Loucy (cell line): ENCODE measurements around the gene HSPA12A.

Experiments
- H2AFZ ChIP-seq: fragments of 200-600 bp; sonication (generic); 2 replicates; pipeline ENCODE4 v1.6.0; 2016; ENCODE audit warnings: antibody characterized with exemption, mild to moderate bottlenecking, low read length, moderate library complexity
- H3F3A ChIP-seq: fragments of 200-600 bp; 2 replicates; pipeline ENCODE4 v1.6.0; 2016; ENCODE audit warnings: antibody characterized with exemption, low read depth, mild to moderate bottlenecking
- H3K27me3 ChIP-seq: fragments of 200-600 bp; sonication (generic); 2 replicates; pipeline ENCODE4 v1.6.1; 2014; ENCODE audit warnings: low read length, mild to moderate bottlenecking; ENCODE audit not compliant: insufficient read depth, poor library complexity, severe bottlenecking
- H3K36me3 ChIP-seq: fragments of 200-600 bp; sonication (generic); 2 replicates; pipeline ENCODE4 v1.6.1; 2016; ENCODE audit warnings: low read length; ENCODE audit not compliant: insufficient read depth
- H3K4me1 ChIP-seq: fragments of 200-600 bp; sonication (generic); 2 replicates; pipeline ENCODE4 v1.5.1; 2014; ENCODE audit warnings: low read length, mild to moderate bottlenecking; ENCODE audit not compliant: insufficient read depth, poor library complexity, severe bottlenecking
- H3K4me2 ChIP-seq: fragments of 200-600 bp; sonication (generic); 2 replicates; pipeline ENCODE4 v1.6.0; 2014; ENCODE audit warnings: antibody characterized with exemption, low read length, low read depth, mild to moderate bottlenecking; ENCODE audit not compliant: poor library complexity, severe bottlenecking
- H3K4me3 ChIP-seq: fragments of 200-600 bp; sonication (generic); 2 replicates; pipeline ENCODE4 v1.5.1; 2014; ENCODE audit warnings: low read length, mild to moderate bottlenecking, mixed read lengths; ENCODE audit not compliant: poor library complexity, severe bottlenecking
- H3K79me2 ChIP-seq: fragments of 200-600 bp; sonication (generic); 2 replicates; pipeline ENCODE4 v1.6.1; 2014; ENCODE audit warnings: low read length; ENCODE audit not compliant: insufficient read depth
- H3K9ac ChIP-seq: fragments of 200-600 bp; sonication (generic); 2 replicates; pipeline ENCODE4 v1.6.0; 2014; ENCODE audit warnings: mild to moderate bottlenecking, low read depth, low read length, moderate library complexity; ENCODE audit not compliant: poor library complexity, severe bottlenecking
- H3K9me2 ChIP-seq: fragments of 200-600 bp; sonication (generic); replicated peaks from 2 replicates; pipeline ENCODE4 v1.6.1; 2016; ENCODE audit warnings: low read depth, low read length, mixed read lengths
- H3K9me3 ChIP-seq: fragments of 200-600 bp; sonication (generic); 2 replicates; pipeline ENCODE4 v1.6.1; 2014; ENCODE audit warnings: mild to moderate bottlenecking, antibody characterized with exemption, low read length, low read depth; ENCODE audit not compliant: insufficient read depth
- H4K20me1 ChIP-seq: fragments of 200-600 bp; sonication (generic); 2 replicates; pipeline ENCODE4 v1.6.0; 2014; ENCODE audit warnings: antibody characterized with exemption, low read length, mild to moderate bottlenecking; ENCODE audit not compliant: insufficient read depth, poor library complexity, severe bottlenecking
- CTCF ChIP-seq: fragments of 200-600 bp; sonication (generic); conservative IDR thresholded peaks from 2 replicates; pipeline ENCODE4 v1.5.1; 2014; ENCODE audit warnings: mild to moderate bottlenecking, antibody characterized with exemption, low read length
- EZH2phosphoT487 ChIP-seq: fragments of 200-600 bp; IDR thresholded peaks from 2 replicates; pipeline ENCODE4 v1.6.1; 2018; ENCODE audit warnings: antibody characterized with exemption, mild to moderate bottlenecking, moderate library complexity, borderline replicate concordance

HSPA12A gene

GRCh38 chr10:116777006-116777405 lies 34.6 kb upstream of the HSPA12A start:
- H2AFZ ChIP-seq, result no peak overlapping the region

DNA sequence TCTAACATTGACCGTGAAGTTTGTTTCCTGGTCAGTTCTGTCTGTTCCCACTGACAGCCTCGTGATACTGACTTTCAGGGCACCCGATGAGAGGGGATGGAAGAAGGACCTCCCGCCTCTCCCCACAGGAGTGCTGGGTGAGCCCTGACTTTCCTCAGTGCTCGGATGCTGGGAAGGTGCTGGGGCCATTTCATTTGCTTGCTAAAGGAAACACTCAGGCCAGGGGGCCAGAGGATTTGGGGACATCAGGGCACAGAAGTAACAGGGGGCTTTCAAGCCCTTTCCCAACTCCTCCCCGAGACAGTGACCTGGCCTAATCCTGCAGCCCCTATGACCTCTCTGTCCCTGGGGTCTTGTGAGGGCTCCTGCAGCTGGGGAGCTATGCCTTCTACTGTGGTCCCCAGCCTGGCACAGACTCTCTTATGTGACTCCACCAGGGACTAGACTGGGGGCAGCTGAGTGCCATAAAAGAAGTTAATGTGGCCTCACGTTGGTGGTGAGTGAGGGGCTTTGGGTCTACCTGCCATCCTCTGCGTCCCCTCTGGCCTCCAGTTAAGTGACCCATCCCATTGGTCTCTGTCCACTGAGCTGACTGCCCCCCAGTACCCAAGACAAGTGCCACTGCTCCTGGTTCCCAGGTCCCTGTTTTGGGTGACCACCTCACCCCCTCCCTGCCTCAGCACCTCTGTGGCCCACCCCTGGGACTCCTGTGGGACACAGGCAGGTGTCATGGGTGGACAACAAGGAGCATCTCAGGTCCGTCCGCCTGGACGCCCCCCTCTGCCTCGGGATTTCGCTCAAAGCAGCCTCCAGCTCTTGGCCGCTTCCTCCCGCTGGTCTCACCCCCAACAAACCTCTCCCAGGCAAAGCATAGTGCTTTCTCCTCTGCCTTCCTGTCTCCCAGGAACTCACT lies 33.4 kb upstream of the HSPA12A start:
- H3K9ac ChIP-seq, result no peak overlapping the region
- H2AFZ ChIP-seq, result no peak overlapping the region
- no peaks in the 10 kb centered on the region for H3K4me1 ChIP-seq
- H3K27me3 ChIP-seq, result no peaks in the 10 kb centered on the region
- no peaks in the 10 kb centered on the region for H3K36me3 ChIP-seq
- TF ChIP-seq EZH2phosphoT487 (no peak), CTCF (no peak)
- H3K4me2 ChIP-seq, result no peak overlapping the region
- H3F3A ChIP-seq, result no peaks in the 10 kb centered on the region
- no peak overlapping the region for H3K4me3 ChIP-seq
- H4K20me1 ChIP-seq, result no peaks in the 10 kb centered on the region
- no peaks in the 10 kb centered on the region for H3K79me2 ChIP-seq
- no peaks in the 10 kb centered on the region for H3K9me2 ChIP-seq
- H3K9me3 ChIP-seq, result no peaks in the 10 kb centered on the region

More at GRCh38 chr10:116777006-116777405, 34.6 kb upstream of the HSPA12A start:
- no peak for TF ChIP-seq EZH2phosphoT487
- Histone ChIP-seq H4K20me1 (no peaks in the 10 kb centered on the region), H3K4me3 (no peak overlapping the region), H3K9ac (no peak overlapping the region), H3K4me2 (no peak overlapping the region), H3K27me3 (no peaks in the 10 kb centered on the region), H3K4me1 (no peaks in the 10 kb centered on the region), H3K79me2 (no peaks in the 10 kb centered on the region), H3F3A (no peaks in the 10 kb centered on the region), H3K36me3 (no peaks in the 10 kb centered on the region), H3K9me3 (no peaks in the 10 kb centered on the region), H3K9me2 (no peaks in the 10 kb centered on the region)

DNA sequence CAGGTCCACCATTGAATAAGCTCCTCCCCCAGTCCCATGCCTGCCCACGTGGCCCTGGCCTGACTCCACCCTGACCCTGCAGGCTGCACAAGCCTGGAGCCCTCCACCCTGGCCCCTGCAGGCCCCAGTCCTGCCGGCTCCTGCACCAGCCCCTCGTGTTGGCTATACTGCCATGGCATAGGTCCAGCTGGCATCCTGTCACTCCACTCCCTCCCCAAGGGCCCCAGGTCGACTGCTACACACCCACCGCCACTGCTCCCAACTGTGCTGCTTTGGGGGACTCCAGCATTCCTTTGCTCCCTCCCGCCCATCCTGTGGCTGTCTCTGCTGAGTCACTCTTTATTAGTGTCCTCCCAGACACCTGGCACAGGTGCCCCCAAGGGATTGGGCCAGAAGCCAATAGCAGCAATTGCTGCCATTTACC lies 32.4 kb upstream of the HSPA12A start:
- Histone ChIP-seq H3K4me1 (peaks cover 7% of the 10 kb centered on the region), H4K20me1 (no peaks in the 10 kb centered on the region), H2AFZ (no peak overlapping the region), H3K4me2 (no peak overlapping the region), H3K27me3 (no peaks in the 10 kb centered on the region), H3K4me3 (no peak overlapping the region), H3K9me3 (no peaks in the 10 kb centered on the region), H3K36me3 (no peaks in the 10 kb centered on the region), H3K9ac (no peak overlapping the region), H3K79me2 (no peaks in the 10 kb centered on the region), H3K9me2 (no peaks in the 10 kb centered on the region), H3F3A (no peaks in the 10 kb centered on the region)
- TF ChIP-seq CTCF (no peak), EZH2phosphoT487 (no peak)
